ENCODE data around the gene HMOX1. TPM values are rescaled to one million over a fixed set of nuclear protein-coding genes. Genes with fewer than 3 reads are reported as not detected.
A peak's percentile ranks its signal among the peaks of the same experiment; 100 is the strongest.

The HMOX1 gene
- total and polyA plus RNA-seq, 2 of the 13 experiments (the other 11 are each of a cell fraction or from before 2014, with no cell fraction given) = 53.6 to 67.4 TPM

GRCh38 chr22:35352214-35353111, 28.4 kb upstream of the HMOX1 start (continued):
- TF ChIP-seq ZBTB10 (CRISPR knock-in tag; IDR thresholded peaks at IDR 0.05; ENCODE audit: borderline replicate concordance) = no peak
- TF ChIP-seq ZNF512B (CRISPR knock-in tag; IDR thresholded peaks at IDR 0.05; ENCODE audit: borderline replicate concordance) = no peak
- TF ChIP-seq NFAT5 (CRISPR knock-in tag; IDR thresholded peaks at IDR 0.05) = no peak
- TF ChIP-seq ZNF687 (CRISPR knock-in tag; IDR thresholded peaks at IDR 0.05) = peak; percentile 84
- TF ChIP-seq SOX6 (IDR thresholded peaks at IDR 0.05) = no peak
- no peak for TF ChIP-seq SOX6 (CRISPR knock-in tag; IDR thresholded peaks at IDR 0.05)
- TF ChIP-seq MLXIP (CRISPR knock-in tag; IDR thresholded peaks at IDR 0.05; ENCODE audit: borderline replicate concordance) = no peak
- TF ChIP-seq ZNF329 (CRISPR knock-in tag; IDR thresholded peaks at IDR 0.05; ENCODE audit: low read depth) = peak; percentile 48; the same call in 1 of the 2 replicates
